ENCODE results near the gene CDV3.
"Not testable (repeated sequence)": the region's sequence is repeated elsewhere in the genome, so short reads cannot be mapped to it uniquely, and the experiment has no call there.

CDV3 gene

GRCh38 chr3:133573629-133574194 lies at the start of gene CDV3:
CDV3 (plus strand) TSS chr3:133573686; CDS start chr3:133574045, 359 bp downstream.
- Mint-ChIP-seq H3K27ac (peak within 1 kb of the TSS; percentile 99), H3K27me3 (no peaks in the 10 kb centered on the region), H3K9me3 (no peaks in the 10 kb centered on the region), H3K4me1 (peaks cover 76% of the 10 kb centered on the region), H3K36me3 (peaks cover 28% of the 10 kb centered on the region), H3K4me3 (peak within 1 kb of the TSS; percentile 90)
- peak; percentile 70 for ATAC-seq

- H3K27me3 Mint-ChIP-seq, ATAC-seq, H3K9me3 Mint-ChIP-seq, H3K4me3 Mint-ChIP-seq, H3K36me3 Mint-ChIP-seq, H3K27ac Mint-ChIP-seq: not testable (repeated sequence)
- H3K4me1 Mint-ChIP-seq: peaks cover 22% of the 10 kb centered on the region
These were observed 49.7 kb upstream of the CDV3 start for GRCh38 chr3:133523758-133524157.

- Mint-ChIP-seq H3K27me3 (no peaks in the 10 kb centered on the region), H3K27ac (peak overlapping the region; percentile 24), H3K4me3 (no peak overlapping the region), H3K9me3 (no peaks in the 10 kb centered on the region), H3K4me1 (peaks cover 29% of the 10 kb centered on the region), H3K36me3 (no peaks in the 10 kb centered on the region)
- ATAC-seq: peak; percentile 48
These were observed 48.1 kb upstream of the CDV3 start for GRCh38 chr3:133525435-133525834.

- no peaks in the 10 kb centered on the region for H3K9me3 Mint-ChIP-seq
- no peak for ATAC-seq
- no peak overlapping the region for H3K27ac Mint-ChIP-seq
- peaks cover 27% of the 10 kb centered on the region for H3K4me1 Mint-ChIP-seq
- H3K27me3 Mint-ChIP-seq: no peaks in the 10 kb centered on the region
- H3K4me3 Mint-ChIP-seq: no peak overlapping the region
- no peaks in the 10 kb centered on the region for H3K36me3 Mint-ChIP-seq
These were observed 46.3 kb upstream of the CDV3 start for GRCh38 chr3:133527081-133527715.

GRCh38 chr3:133529809-133530208 lies 43.7 kb upstream of the CDV3 start:
- peaks cover 20% of the 10 kb centered on the region for H3K4me1 Mint-ChIP-seq
- H3K9me3 Mint-ChIP-seq: no peaks in the 10 kb centered on the region
- no peaks in the 10 kb centered on the region for H3K27me3 Mint-ChIP-seq
- ATAC-seq: no peak
- no peaks in the 10 kb centered on the region for H3K36me3 Mint-ChIP-seq
- H3K4me3 Mint-ChIP-seq: no peak overlapping the region
- H3K27ac Mint-ChIP-seq: peak overlapping the region; percentile 11

GRCh38 chr3:133531981-133532380 lies 41.5 kb upstream of the CDV3 start:
- H3K4me3 Mint-ChIP-seq: no peak overlapping the region
- H3K27ac Mint-ChIP-seq: no peak overlapping the region
- no peak for ATAC-seq
- no peaks in the 10 kb centered on the region for H3K27me3 Mint-ChIP-seq
- no peaks in the 10 kb centered on the region for H3K36me3 Mint-ChIP-seq
- no peaks in the 10 kb centered on the region for H3K9me3 Mint-ChIP-seq
- H3K4me1 Mint-ChIP-seq: peaks cover 13% of the 10 kb centered on the region

- ATAC-seq: no peak
- H3K9me3 Mint-ChIP-seq: peaks cover under 1% of the 10 kb centered on the region
- H3K27me3 Mint-ChIP-seq: no peaks in the 10 kb centered on the region
- peaks cover 13% of the 10 kb centered on the region for H3K4me1 Mint-ChIP-seq
- no peaks in the 10 kb centered on the region for H3K36me3 Mint-ChIP-seq
- H3K27ac Mint-ChIP-seq: no peak overlapping the region
- no peak overlapping the region for H3K4me3 Mint-ChIP-seq
These were observed 40.5 kb upstream of the CDV3 start for GRCh38 chr3:133532951-133533350.

GRCh38 chr3:133535971-133536881 lies 37.3 kb upstream of the CDV3 start:
- ATAC-seq: no peak
- H3K4me3 Mint-ChIP-seq: no peak overlapping the region
- peaks cover 13% of the 10 kb centered on the region for H3K4me1 Mint-ChIP-seq
- no peaks in the 10 kb centered on the region for H3K36me3 Mint-ChIP-seq
- H3K27me3 Mint-ChIP-seq: no peaks in the 10 kb centered on the region
- peaks cover 3% of the 10 kb centered on the region for H3K9me3 Mint-ChIP-seq
- no peak overlapping the region for H3K27ac Mint-ChIP-seq

GRCh38 chr3:133537131-133537530 lies 36.4 kb upstream of the CDV3 start:
- H3K9me3 Mint-ChIP-seq, H3K27ac Mint-ChIP-seq, H3K27me3 Mint-ChIP-seq, H3K36me3 Mint-ChIP-seq, H3K4me3 Mint-ChIP-seq, ATAC-seq: not testable (repeated sequence)
- H3K4me1 Mint-ChIP-seq: peaks cover 13% of the 10 kb centered on the region

- Mint-ChIP-seq H3K4me3 (no peak overlapping the region), H3K4me1 (peaks cover 10% of the 10 kb centered on the region), H3K27ac (no peak overlapping the region), H3K9me3 (peaks cover 3% of the 10 kb centered on the region), H3K36me3 (no peaks in the 10 kb centered on the region), H3K27me3 (no peaks in the 10 kb centered on the region)
- no peak for ATAC-seq
These were observed 35.3 kb upstream of the CDV3 start for GRCh38 chr3:133538154-133538553.

GRCh38 chr3:133540896-133541674 lies 32.4 kb upstream of the CDV3 start:
- peak overlapping the region; percentile 48 for H3K27ac Mint-ChIP-seq
- peaks cover 3% of the 10 kb centered on the region for H3K9me3 Mint-ChIP-seq

GRCh38 chr3:133542871-133543270 lies 30.6 kb upstream of the CDV3 start:
- Mint-ChIP-seq H3K4me3 (no peak overlapping the region), H3K4me1 (peaks cover 10% of the 10 kb centered on the region), H3K36me3 (no peaks in the 10 kb centered on the region), H3K27me3 (no peaks in the 10 kb centered on the region), H3K27ac (no peak overlapping the region), H3K9me3 (peaks cover 3% of the 10 kb centered on the region)
- ATAC-seq: no peak

More at GRCh38 chr3:133540896-133541674, 32.4 kb upstream of the CDV3 start:
- no peaks in the 10 kb centered on the region for H3K36me3 Mint-ChIP-seq
- H3K4me1 Mint-ChIP-seq: peaks cover 10% of the 10 kb centered on the region
- no peak overlapping the region for H3K4me3 Mint-ChIP-seq
- peak; percentile 60 for ATAC-seq
- no peaks in the 10 kb centered on the region for H3K27me3 Mint-ChIP-seq

GRCh38 chr3:133544983-133545382 lies 28.5 kb upstream of the CDV3 start:
- H3K27ac Mint-ChIP-seq, H3K9me3 Mint-ChIP-seq, H3K27me3 Mint-ChIP-seq, H3K4me3 Mint-ChIP-seq, H3K36me3 Mint-ChIP-seq, ATAC-seq: not testable (repeated sequence)
- peaks cover 21% of the 10 kb centered on the region for H3K4me1 Mint-ChIP-seq

- Mint-ChIP-seq H3K4me1 (peaks cover 12% of the 10 kb centered on the region), H3K27ac (no peak overlapping the region)
These were observed 25.9 kb upstream of the CDV3 start for GRCh38 chr3:133547432-133548041.

More at GRCh38 chr3:133547432-133548041, 25.9 kb upstream of the CDV3 start:
- no peak overlapping the region for H3K4me3 Mint-ChIP-seq
- H3K27me3 Mint-ChIP-seq: no peaks in the 10 kb centered on the region
- ATAC-seq: no peak
- H3K9me3 Mint-ChIP-seq: peaks cover 2% of the 10 kb centered on the region
- peaks cover 3% of the 10 kb centered on the region for H3K36me3 Mint-ChIP-seq
